Gastroesophageal sphincter (tissue), 4 donors: ENCODE data around the gene CDH4. TPM values are rescaled to one million over a fixed set of nuclear protein-coding genes. Genes with fewer than 3 reads are reported as not detected.
"Not testable (repeated sequence)": the region's sequence is repeated elsewhere in the genome, so short reads cannot be mapped to it uniquely, and the experiment has no call there.

ENCODE experiments used
- ATAC-seq: fragments of 150-250 bp; one replicate; pipeline ENCODE4 v1.9.1; 2016; ENCODE audit warnings: mild to moderate bottlenecking, moderate library complexity
- H3K27ac ChIP-seq, 4 donors: fragments of 200-600 bp; sonication (generic) in 3 of 4; 1 replicate in 3 of 4; 2 replicates in 1 of 4; pipeline ENCODE4 v1.5.1; 2016 to 2019
- H3K27me3 ChIP-seq: fragments of 200-600 bp; sonication (generic); one replicate; pipeline ENCODE4 v1.5.1; 2019
- H3K36me3 ChIP-seq, 2 donors: fragments of 200-600 bp; sonication (generic); one replicate each; pipeline ENCODE4 v1.5.1; 2019; ENCODE audit warnings: control low read depth in 1 of 2
- H3K4me1 ChIP-seq, 3 donors: fragments of 200-600 bp; sonication (generic); 1 replicate in 2 of 3; 2 replicates in 1 of 3; pipeline ENCODE4 v1.5.1; 2016 to 2019; ENCODE audit warnings: control low read depth in 2 of 3
- H3K4me3 ChIP-seq, 2 donors: fragments of 200-600 bp; sonication (generic); one replicate each; pipeline ENCODE4 v1.5.1; 2019; ENCODE audit warnings: mild to moderate bottlenecking in 1 of 2, moderate library complexity in 1 of 2
- H3K9me3 ChIP-seq, 3 donors: fragments of 200-600 bp; sonication (generic); one replicate each; pipeline ENCODE4 v1.5.1; 2017 to 2019; ENCODE audit warnings: control low read depth in 2 of 3
- CTCF ChIP-seq, 4 experiments: fragments of 200-600 bp in 2 of 4; fragments of 450-650 bp in 2 of 4; sonication (generic) in 1 of 4; IDR thresholded peaks; one replicate each; pipeline ENCODE4 v1.5.1; 2017 to 2019; ENCODE audit warnings: antibody characterized with exemption in 4 of 4, mild to moderate bottlenecking in 2 of 4, moderate library complexity in 2 of 4
- EP300 ChIP-seq: sonication (generic); formaldehyde crosslinking; IDR thresholded peaks from one replicate; pipeline ENCODE4 v1.6.1; 2017; ENCODE audit warnings: antibody characterized with exemption, mild to moderate bottlenecking
- POLR2A ChIP-seq, 2 donors: fragments of 450-650 bp; IDR thresholded peaks; one replicate each; pipeline ENCODE4 v1.6.1; 2017; ENCODE audit warnings: antibody characterized with exemption in 2 of 2, mild to moderate bottlenecking in 2 of 2, moderate library complexity in 1 of 2
- POLR2AphosphoS5 ChIP-seq: sonication (generic); formaldehyde crosslinking; IDR thresholded peaks from one replicate; pipeline ENCODE4 v1.6.1; 2017; ENCODE audit warnings: antibody characterized with exemption
- WGBS, 2 donors: methylation state at CpG; one replicate each; pipeline ENCODE4 v1.1.5; 2018; ENCODE audit warnings: low coverage in 1 of 2; 5-methylcytosine and 5-hydroxymethylcytosine counted together
- total RNA-seq, 4 donors: library from RNA; depleted of rRNA; stranded (reverse); fragments of >200 nt; gene quantifications; one replicate each; pipeline ENCODE4 v1.1.0, GENCODE V29; 2016

The CDH4 gene
- total RNA-seq, 4 donors from 2014 or later = under 0.01 to 1.5 (median 0.42) TPM; not detected in 1

GRCh38 chr20:61979701-61980635 is 727.9 kb downstream of the CDH4 start:
- WGBS, 2 donors = 100% methylated on average over 4 of the region's 65 CpGs; no CpG with 5 or more reads in 1 of the 2 donors
- H3K27ac ChIP-seq = no peak overlapping the region
- H3K9me3 ChIP-seq = no peaks in the 10 kb centered on the region
- no peak overlapping the region for H3K4me3 ChIP-seq
- no peaks in the 10 kb centered on the region for H3K27me3 ChIP-seq
- ATAC-seq = no peak
- peaks cover 0 to 78% of the 10 kb centered on the region in 2 donors for H3K36me3 ChIP-seq
- no peaks in the 10 kb centered on the region for H3K4me1 ChIP-seq
- TF ChIP-seq POLR2AphosphoS5 (no peak), CTCF (IDR thresholded peaks at IDR 0.05) (no peak), EP300 (no peak), POLR2A (IDR thresholded peaks at IDR 0.05) (no peak)

- Histone ChIP-seq H3K4me1 (no peaks in the 10 kb centered on the region), H3K36me3 (peaks cover 0 to 76% of the 10 kb centered on the region in 2 donors), H3K4me3 (no peak overlapping the region), H3K27me3 (no peaks in the 10 kb centered on the region), H3K27ac (no peak overlapping the region), H3K9me3 (no peaks in the 10 kb centered on the region)
- ATAC-seq = no peak
- WGBS, 2 donors = 60 to 76% methylated on average over 1 to 7 of the region's 22 CpGs
- TF ChIP-seq POLR2A (IDR thresholded peaks at IDR 0.05) (no peak), EP300 (no peak), POLR2AphosphoS5 (no peak), CTCF (IDR thresholded peaks at IDR 0.05) (peak in 3 of 4 experiments; percentile 20 to 68 (median 24))
Observed at GRCh38 chr20:61980647-61981583, 728.9 kb downstream of the CDH4 start.

GRCh38 chr20:61981691-61982090 is 729.6 kb downstream of the CDH4 start:
- H3K27ac ChIP-seq, H3K4me1 ChIP-seq, H3K27me3 ChIP-seq, ATAC-seq, H3K9me3 ChIP-seq, H3K4me3 ChIP-seq: not testable (repeated sequence)
- 64% methylated on average over 4 of the region's 11 CpGs; no CpG with 5 or more reads in 1 of the 2 donors for WGBS, 2 donors
- peaks cover 0 to 73% of the 10 kb centered on the region in 2 donors for H3K36me3 ChIP-seq

- no peak overlapping the region for H3K4me3 ChIP-seq
- ATAC-seq = no peak
- H3K36me3 ChIP-seq = peaks cover 0 to 73% of the 10 kb centered on the region in 2 donors
- 74 to 100% methylated on average over 1 to 5 of the region's 18 CpGs for WGBS, 2 donors
- no peaks in the 10 kb centered on the region for H3K9me3 ChIP-seq
- H3K4me1 ChIP-seq = no peaks in the 10 kb centered on the region
- no peaks in the 10 kb centered on the region for H3K27me3 ChIP-seq
- no peak for TF ChIP-seq POLR2A (IDR thresholded peaks at IDR 0.05)
- no peak for TF ChIP-seq POLR2AphosphoS5
- TF ChIP-seq EP300 = no peak
- no peak for TF ChIP-seq CTCF (IDR thresholded peaks at IDR 0.05)
- no peak overlapping the region for H3K27ac ChIP-seq
Observed at GRCh38 chr20:61982191-61982950, 730.3 kb downstream of the CDH4 start.
